H1 (cell line): ENCODE measurements around the gene LIMK1. TPM values are rescaled to one million over a fixed set of nuclear protein-coding genes. Genes with fewer than 3 reads are reported as not detected.

Experiments
- BACH1 ChIP-seq: IDR thresholded peaks from 2 replicates; pipeline ENCODE4 v1.6.1; 2012; ENCODE audit warnings: low read length, improper control_type of control experiment
- CREB1 ChIP-seq: IDR thresholded peaks from 2 replicates; pipeline ENCODE4 v1.6.1; 2012; ENCODE audit warnings: inconsistent platforms
- GTF2F1 ChIP-seq: IDR thresholded peaks from 2 replicates; pipeline ENCODE4 v1.6.1; 2012; ENCODE audit warnings: low read depth, low read length, improper control_type of control experiment, borderline replicate concordance
- JUND ChIP-seq: IDR thresholded peaks from 2 replicates; pipeline ENCODE4 v1.6.1; 2011; ENCODE audit warnings: mild to moderate bottlenecking, improper control_type of control experiment, low read length
- NANOG ChIP-seq: IDR thresholded peaks from 2 replicates; pipeline ENCODE4 v1.6.1; 2011; ENCODE audit warnings: low read length, low read depth, mild to moderate bottlenecking, inconsistent platforms; ENCODE audit not compliant: insufficient read depth, poor library complexity, severe bottlenecking
- NRF1 ChIP-seq: IDR thresholded peaks from 2 replicates; pipeline ENCODE4 v1.6.1; 2011; ENCODE audit warnings: mild to moderate bottlenecking, low read depth, low read length, improper control_type of control experiment
- RNF2 ChIP-seq: fragments of 200-900, 300-1000 bp; sonication (generic); IDR thresholded peaks from 2 replicates; pipeline ENCODE4 v1.7.1; 2016; ENCODE audit warnings: borderline replicate concordance, low read depth, mild to moderate bottlenecking, antibody characterized with exemption, low read length; ENCODE audit not compliant: poor library complexity, severe bottlenecking; ENCODE audit errors: missing control alignments
- SIN3A ChIP-seq, 2 experiments: IDR thresholded peaks in 1 of 2; conservative IDR thresholded peaks in 1 of 2; 2 replicates each; pipeline ENCODE4 v1.6.1; 2011 to 2012; ENCODE audit warnings: low read length in 2 of 2, improper control_type of control experiment in 1 of 2, low read depth in 1 of 2, mild to moderate bottlenecking in 1 of 2
- SUZ12 ChIP-seq: fragments of 200-600 bp; sonication (generic); IDR thresholded peaks from 2 replicates; pipeline ENCODE4 v1.6.1; 2012; ENCODE audit warnings: mild to moderate bottlenecking, inconsistent platforms, low read length, moderate library complexity, mixed read lengths
- polyA plus RNA-seq, 7 experiments: library from polyadenylated mRNA; depleted of rRNA in 3 of 7; stranded (reverse) in 5 of 7; unstranded in 2 of 7; fragments of >200 nt in 5 of 7; fragments of 200-250 nt in 2 of 7; gene quantifications; 1 replicate in 5 of 7; 2 replicates in 1 of 7; 4 replicates in 1 of 7; pipeline versions ENCODE4 v1.2.1 to v1.2.3, GENCODE V29; 2011 to 2013; ENCODE audit warnings: missing spikeins in 2 of 7, mixed read lengths in 2 of 7
- total RNA-seq: library from RNA; stranded (reverse); fragmentation: NEBNext Ultra II Directional; extraction: Animal tissue kit (Norgen Biotek cat#: 25700); gene quantifications from 2 replicates; pipeline ENCODE4 v1.2.1, GENCODE V29; 2021

LIMK1 gene
- total and polyA plus RNA-seq, 2 of the 8 experiments (the other 6 are each of a cell fraction or from before 2014, with no cell fraction given), result 93.5 to 108 TPM

DNA sequence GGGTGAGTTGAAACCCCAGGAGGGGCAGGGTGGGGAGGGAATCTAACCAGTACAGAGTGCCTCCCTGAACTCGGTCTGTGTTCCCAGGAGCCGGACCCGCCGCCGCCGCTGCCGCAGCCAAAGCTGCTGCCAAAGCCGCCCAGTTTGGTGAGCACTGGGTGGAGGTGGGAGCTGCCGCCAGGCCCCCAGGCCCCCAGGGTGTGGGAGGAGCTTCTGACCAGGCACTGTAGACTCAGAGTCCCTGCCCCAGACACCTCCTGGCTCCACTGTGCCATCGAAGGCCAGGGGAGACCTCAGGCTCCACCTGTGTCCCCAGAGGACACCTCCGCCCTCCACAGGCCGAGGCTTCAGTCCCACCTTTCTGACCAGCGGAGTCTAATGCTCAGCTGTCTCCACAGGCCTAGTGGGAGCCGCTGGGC lies 20.4 kb upstream of the LIMK1 start (continued):
- TF ChIP-seq BACH1 (no peak), CREB1 (no peak), SUZ12 (no peak), SIN3A (conservative IDR thresholded peaks at IDR 0.05 in 1 of 2, IDR thresholded peaks at IDR 0.05 in 1 of 2; ENCODE audit: low read depth in 1 of 2, low read length in 2 of 2) (no peak), GTF2F1 (no peak), NRF1 (no peak), RNF2 (no peak), JUND (no peak), NANOG (no peak)
